Activated CD8-positive, alpha-beta memory T cell treated with anti-CD3 and anti-CD28 coated beads, Interleukin-2, amount 10 ng/mL, durations not matched to agents 7 days and 5 days (primary cell): ENCODE results near the gene GPN2. TPM values are rescaled to one million over a fixed set of nuclear protein-coding genes. Genes with fewer than 3 reads are reported as not detected.

Experiments
- ATAC-seq: fragments of 150-1000 bp; cut with Tn5 transposase; one replicate; pipeline ENCODE4 v1.10.0; 2021; ENCODE audit warnings: moderate library complexity
- CTCF ChIA-PET: fragments of 350-600 bp; sonication (Branson Sonifier 250); formaldehyde crosslinking; loops from one replicate; lab custom pipeline; 2021; ENCODE audit warnings: antibody characterized with exemption; lab: Charles Lee
- DNase-seq: peaks from one replicate; pipeline ENCODE4 v3.0.0-alpha.2; 2020
- H3K27ac Mint-ChIP-seq: one replicate; pipeline ENCODE4 v1.8.0; 2021; ENCODE audit warnings: mild to moderate bottlenecking, mixed read lengths
- H3K27me3 Mint-ChIP-seq: one replicate; pipeline ENCODE4 v1.8.0; 2021; ENCODE audit warnings: mixed read lengths
- H3K36me3 Mint-ChIP-seq: one replicate; pipeline ENCODE4 v1.8.0; 2021; ENCODE audit warnings: mild to moderate bottlenecking, mixed read lengths
- H3K4me1 Mint-ChIP-seq: one replicate; pipeline ENCODE4 v1.8.0; 2021; ENCODE audit warnings: mixed read lengths
- H3K4me3 Mint-ChIP-seq: one replicate; pipeline ENCODE4 v1.8.0; 2021; ENCODE audit warnings: mild to moderate bottlenecking, moderate library complexity, mixed read lengths
- H3K9me3 Mint-ChIP-seq: one replicate; pipeline ENCODE4 v1.8.0; 2022; ENCODE audit warnings: low read depth, mixed read lengths
- total RNA-seq, 2 experiments: library from RNA; stranded (reverse); gene quantifications; one replicate each; pipeline ENCODE4 v1.2.3, GENCODE V29; 2021

The GPN2 gene
- total RNA-seq, 2 experiments from 2014 or later, result 32.9 to 41.1 TPM

DNA sequence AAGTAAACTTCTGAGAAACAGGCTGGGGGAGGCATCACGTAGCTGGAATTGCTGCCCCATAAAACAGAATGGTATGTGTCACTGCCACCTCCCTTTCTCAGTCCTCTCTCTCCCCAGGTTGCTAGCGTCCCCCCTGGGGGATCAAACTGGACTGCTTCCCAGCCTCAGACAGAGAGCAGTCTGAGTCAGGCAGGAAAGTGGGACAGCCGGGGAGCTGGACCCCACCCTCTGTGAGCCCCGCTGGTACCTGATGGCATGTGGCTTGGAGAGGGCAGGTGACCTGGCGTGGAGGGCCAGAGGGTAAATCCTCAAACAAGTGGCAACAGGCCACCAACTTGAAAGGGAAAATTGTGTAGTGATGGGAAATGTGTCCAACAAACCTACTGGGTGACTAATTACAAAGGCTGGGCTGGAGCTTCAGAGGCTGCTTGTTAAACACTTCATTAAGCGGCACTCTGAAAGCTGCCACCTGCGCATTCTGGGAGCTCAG lies 28.1 kb downstream of the GPN2 start:
- no peak overlapping the region for H3K4me3 Mint-ChIP-seq
- ATAC-seq, result no peak
- no peaks in the 10 kb centered on the region for H3K27me3 Mint-ChIP-seq
- peaks cover 29% of the 10 kb centered on the region for H3K4me1 Mint-ChIP-seq
- H3K36me3 Mint-ChIP-seq, result no peaks in the 10 kb centered on the region
- no peak for DNase-seq
- no peak overlapping the region for H3K27ac Mint-ChIP-seq
- CTCF ChIA-PET, result interaction anchor here (0.6 to 1.2 kb wide), 6 partner anchors 9 to 216 kb away, joined by 3 to 5 read pairs (median 4); no protein-coding TSS in a partner anchor
- no peaks in the 10 kb centered on the region for H3K9me3 Mint-ChIP-seq

DNA sequence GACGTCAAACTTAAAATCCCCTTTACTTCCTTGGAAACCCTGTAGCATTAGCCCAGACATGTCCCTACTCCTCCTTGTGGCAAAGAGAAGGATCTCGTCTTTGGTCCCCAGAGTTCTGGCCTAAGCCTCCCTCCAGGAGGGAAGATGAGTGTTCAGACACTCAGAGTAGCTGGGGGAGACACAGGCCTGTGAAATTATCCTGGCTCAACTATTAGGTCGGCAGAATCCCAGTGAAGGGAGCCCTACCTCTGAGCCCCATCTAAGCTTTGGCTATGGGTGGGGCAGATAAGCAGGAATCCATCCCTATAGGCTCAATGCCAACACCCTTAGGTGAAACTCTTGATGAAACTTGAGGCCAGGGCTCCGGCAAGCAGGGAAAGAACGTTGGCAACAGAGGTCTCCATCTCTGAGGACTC lies 28.8 kb downstream of the GPN2 start:
- Mint-ChIP-seq H3K36me3 (no peaks in the 10 kb centered on the region), H3K4me1 (peaks cover 29% of the 10 kb centered on the region), H3K27ac (no peak overlapping the region), H3K4me3 (no peak overlapping the region), H3K27me3 (no peaks in the 10 kb centered on the region), H3K9me3 (no peaks in the 10 kb centered on the region)
- no peak for DNase-seq
- no peak for ATAC-seq
- CTCF ChIA-PET, result interaction anchor here (1.0 to 1.2 kb wide), 2 partner anchors 9 to 17 kb away, joined by 3 to 5 read pairs; no protein-coding TSS in a partner anchor

DNA sequence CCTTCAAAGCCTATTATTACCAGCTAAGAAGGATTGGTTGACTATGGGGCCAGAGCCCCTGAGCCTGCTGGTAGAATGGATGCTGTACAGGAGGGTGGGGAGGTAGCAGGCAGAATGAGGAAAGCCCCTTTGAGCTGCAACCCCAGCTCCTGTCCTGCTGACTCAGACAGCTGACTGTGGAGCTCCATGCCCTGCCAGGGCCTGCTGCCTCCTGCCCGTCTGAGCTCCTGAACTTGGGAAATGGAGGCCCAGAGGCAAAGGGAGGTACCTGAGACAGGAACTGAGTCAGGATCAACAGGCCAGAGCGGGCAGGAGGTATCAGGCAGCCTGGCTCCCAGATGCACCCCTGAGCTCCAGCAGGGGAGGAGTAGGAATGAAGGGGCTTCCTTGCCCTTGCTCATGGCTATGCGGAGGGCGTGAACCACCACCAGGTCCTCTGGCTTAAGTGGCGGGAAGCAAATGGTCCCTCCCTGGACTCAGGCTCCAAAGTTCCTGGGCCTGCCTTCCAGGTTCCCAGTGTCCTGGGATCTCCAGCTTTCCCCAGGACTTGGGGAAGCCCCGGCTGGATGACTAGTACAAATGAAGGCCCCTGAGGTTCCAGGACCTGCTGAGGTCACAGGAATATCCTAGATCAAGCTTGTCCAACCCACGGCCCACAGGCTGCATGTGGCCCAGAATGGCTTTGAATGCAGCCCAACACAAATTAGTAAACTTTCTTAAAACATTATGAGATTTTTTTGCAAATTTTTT lies 31.0 kb downstream of the GPN2 start:
- no peaks in the 10 kb centered on the region for H3K27me3 Mint-ChIP-seq
- peaks cover 2% of the 10 kb centered on the region for H3K36me3 Mint-ChIP-seq
- ATAC-seq, result no peak

DNA sequence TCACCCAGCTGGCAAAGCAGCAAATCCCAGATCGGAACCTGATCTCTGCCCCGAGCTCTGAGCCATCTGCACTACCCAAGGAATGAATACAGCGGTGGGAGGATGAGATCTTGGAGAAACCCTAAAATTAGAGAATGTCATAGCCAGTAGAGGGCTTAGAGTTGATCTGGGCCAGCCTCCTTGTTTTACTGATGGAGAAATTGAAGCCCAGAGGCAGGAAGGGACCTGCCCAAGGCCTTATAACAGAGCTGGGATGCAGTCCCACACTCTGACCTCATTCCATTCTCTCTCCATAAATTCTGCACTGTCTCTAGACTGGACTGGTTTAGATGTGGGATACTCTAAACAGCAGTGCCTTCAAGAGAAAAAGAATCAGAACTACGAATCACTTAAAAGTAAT lies 31.9 kb downstream of the GPN2 start:
- no peak for DNase-seq
- no peak for ATAC-seq
- Mint-ChIP-seq H3K27ac (no peak overlapping the region), H3K9me3 (no peaks in the 10 kb centered on the region), H3K4me3 (no peak overlapping the region), H3K4me1 (peaks cover 15% of the 10 kb centered on the region), H3K27me3 (no peaks in the 10 kb centered on the region), H3K36me3 (peaks cover 7% of the 10 kb centered on the region)
- CTCF ChIA-PET, result interaction anchor here (0.6 to 2.8 kb wide), 10 partner anchors 9 to 476 kb away, joined by 3 to 10 read pairs (median 5); no protein-coding TSS in a partner anchor

More for the DNA sequence above, 31.0 kb downstream of the GPN2 start:
- no peak for DNase-seq
- CTCF ChIA-PET, result interaction anchor here (1.2 to 2.8 kb wide), 9 partner anchors 8 to 257 kb away, joined by 3 to 10 read pairs (median 7); no protein-coding TSS in a partner anchor
- H3K4me3 Mint-ChIP-seq, result no peak overlapping the region
- H3K9me3 Mint-ChIP-seq, result no peaks in the 10 kb centered on the region
- H3K27ac Mint-ChIP-seq, result no peak overlapping the region
- peaks cover 22% of the 10 kb centered on the region for H3K4me1 Mint-ChIP-seq

DNA sequence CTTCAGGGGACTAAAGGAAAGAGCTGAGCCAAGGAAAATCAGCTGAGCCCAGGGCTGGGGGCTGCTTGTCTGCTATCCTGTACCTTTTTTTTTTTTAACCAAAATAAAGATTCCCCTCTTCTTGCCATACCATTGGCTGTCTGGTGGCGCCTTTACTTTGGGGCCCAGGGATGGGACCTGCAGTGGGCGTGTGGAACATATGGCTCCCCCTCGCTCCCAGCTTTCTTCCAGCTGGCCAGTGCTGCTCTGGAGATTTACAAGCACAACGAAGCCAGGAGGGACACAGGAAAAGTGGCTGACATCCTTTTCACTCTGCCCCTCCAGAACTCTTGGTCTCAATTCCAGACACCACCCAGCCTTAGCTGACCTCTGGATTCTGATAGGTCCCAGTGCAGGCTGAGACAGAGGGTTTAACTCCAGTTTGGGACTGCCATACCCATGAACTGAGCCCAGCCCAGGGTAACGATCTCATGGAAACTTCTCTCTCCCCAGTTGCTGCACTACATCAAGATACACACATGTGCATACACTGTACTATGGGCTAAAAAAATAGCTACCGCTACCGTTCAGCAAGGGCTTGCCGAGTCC lies 32.5 kb downstream of the GPN2 start:
- Mint-ChIP-seq H3K27ac (no peak overlapping the region), H3K4me3 (no peak overlapping the region), H3K27me3 (no peaks in the 10 kb centered on the region), H3K36me3 (peaks cover 13% of the 10 kb centered on the region), H3K9me3 (no peaks in the 10 kb centered on the region), H3K4me1 (peaks cover 9% of the 10 kb centered on the region)
- DNase-seq, result no peak
- CTCF ChIA-PET, result interaction anchor here (1.2 to 2.8 kb wide), 6 partner anchors 11 to 357 kb away, joined by 3 to 10 read pairs (median 6); no protein-coding TSS in a partner anchor
- no peak for ATAC-seq

DNA sequence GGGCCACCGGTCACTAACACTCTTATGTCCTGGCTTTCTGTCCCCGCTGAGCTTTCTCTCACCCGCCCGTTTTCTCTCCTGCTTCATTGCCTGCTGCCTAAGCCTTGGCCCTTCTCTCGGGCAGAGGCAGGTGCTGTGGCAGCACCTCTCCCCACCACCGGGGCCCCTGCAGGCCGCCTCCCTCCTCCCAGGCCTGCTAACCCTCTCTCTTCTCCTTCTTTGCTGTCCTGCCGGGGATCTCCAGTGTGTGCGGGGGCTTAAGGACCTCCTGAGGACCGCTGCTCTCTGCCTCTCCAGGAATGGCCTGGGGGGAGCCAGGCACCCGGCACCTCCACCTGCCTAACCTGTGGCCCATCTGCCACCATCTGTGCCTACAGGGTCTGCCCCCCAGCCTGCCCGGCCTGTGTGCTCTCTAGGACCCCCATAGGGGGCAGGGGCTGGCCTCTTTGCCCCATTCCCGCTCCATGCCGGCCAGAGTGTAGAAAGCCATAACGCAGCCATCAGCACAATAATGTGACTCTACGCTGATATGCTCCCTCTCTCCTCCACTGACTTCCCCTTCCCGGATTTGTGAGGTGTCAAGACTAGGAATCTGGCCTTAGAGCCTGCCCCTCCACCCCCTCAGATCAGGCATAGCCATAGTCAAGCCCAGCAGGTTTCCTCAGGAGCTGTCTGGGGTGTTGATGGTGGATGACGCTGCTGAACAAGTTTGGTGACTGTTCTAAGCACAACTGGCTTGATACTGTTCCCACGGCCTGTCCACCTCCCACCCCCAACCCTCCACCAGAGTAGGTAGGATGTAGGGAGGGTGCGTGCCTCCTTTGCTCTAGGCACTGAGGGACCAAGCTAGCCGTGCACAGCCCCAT lies 33.2 kb downstream of the GPN2 start:
- Mint-ChIP-seq H3K4me1 (peaks cover 3% of the 10 kb centered on the region), H3K4me3 (no peak overlapping the region), H3K27ac (peak overlapping the region; percentile 50), H3K36me3 (peaks cover 21% of the 10 kb centered on the region), H3K9me3 (no peaks in the 10 kb centered on the region), H3K27me3 (no peaks in the 10 kb centered on the region)
- CTCF ChIA-PET, result interaction anchor here (0.6 to 2.8 kb wide), 5 partner anchors 12 to 357 kb away, joined by 3 to 10 read pairs (median 3); no protein-coding TSS in a partner anchor
- DNase-seq (no peak), ATAC-seq (no peak)

DNA sequence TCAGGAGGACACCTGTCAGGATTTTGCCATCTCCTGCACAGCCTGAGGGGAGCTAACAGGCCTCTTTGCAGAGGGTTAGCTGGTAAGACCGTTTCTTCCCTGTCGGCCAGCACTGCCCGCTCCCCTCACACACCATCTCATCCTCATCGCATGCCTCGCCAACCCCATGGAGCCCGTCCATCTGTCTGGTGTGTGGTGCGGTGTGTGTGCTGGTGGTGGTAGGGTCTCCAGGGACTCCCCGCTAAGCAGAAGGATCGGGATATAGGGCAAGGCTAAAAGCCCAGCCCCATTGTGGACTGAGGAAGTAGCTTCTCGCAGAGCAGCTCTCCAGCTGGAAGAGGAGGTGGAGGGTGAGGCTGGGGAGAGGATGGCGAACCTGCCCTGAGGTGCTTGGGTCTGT lies 33.9 kb downstream of the GPN2 start:
- ATAC-seq (no peak), DNase-seq (no peak)
- no peak overlapping the region for H3K27ac Mint-ChIP-seq
- peaks cover 24% of the 10 kb centered on the region for H3K36me3 Mint-ChIP-seq
- no peaks in the 10 kb centered on the region for H3K9me3 Mint-ChIP-seq
- no peaks in the 10 kb centered on the region for H3K27me3 Mint-ChIP-seq
- no peak overlapping the region for H3K4me3 Mint-ChIP-seq
- peaks cover under 1% of the 10 kb centered on the region for H3K4me1 Mint-ChIP-seq
- CTCF ChIA-PET, result interaction anchor here (0.6 to 1.9 kb wide), 3 partner anchors 8 to 75 kb away, joined by 3 to 5 read pairs (median 3); no protein-coding TSS in a partner anchor

DNA sequence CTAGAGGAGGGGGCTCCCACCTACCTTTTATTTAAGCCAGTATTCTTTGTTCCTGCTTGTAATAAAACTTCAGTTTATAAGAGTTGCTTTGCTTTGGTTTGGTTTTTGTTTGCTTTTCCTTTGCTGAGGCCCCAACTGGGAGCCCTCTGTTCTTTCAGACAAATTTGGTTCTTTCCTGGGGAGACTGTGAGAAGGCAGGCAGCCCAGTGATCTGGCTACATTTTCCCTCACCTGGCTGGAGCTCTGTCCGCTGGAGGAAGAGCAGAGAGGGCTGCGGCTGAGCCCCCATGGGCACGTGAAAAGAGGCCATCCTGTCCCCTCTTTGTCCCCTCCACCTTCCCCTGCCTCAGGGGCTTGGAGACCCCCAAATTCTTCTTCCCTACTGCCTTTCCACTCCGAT lies 34.4 kb downstream of the GPN2 start:
- Mint-ChIP-seq H3K4me1 (no peaks in the 10 kb centered on the region), H3K27me3 (no peaks in the 10 kb centered on the region), H3K36me3 (peaks cover 24% of the 10 kb centered on the region), H3K27ac (peak overlapping the region; percentile 22), H3K9me3 (no peaks in the 10 kb centered on the region), H3K4me3 (no peak overlapping the region)
- ATAC-seq (no peak), DNase-seq (no peak)
- CTCF ChIA-PET, result interaction anchor here (1.1 to 2.1 kb wide), 3 partner anchors 9 to 26 kb away, joined by 3 to 6 read pairs (median 5); no protein-coding TSS in a partner anchor

DNA sequence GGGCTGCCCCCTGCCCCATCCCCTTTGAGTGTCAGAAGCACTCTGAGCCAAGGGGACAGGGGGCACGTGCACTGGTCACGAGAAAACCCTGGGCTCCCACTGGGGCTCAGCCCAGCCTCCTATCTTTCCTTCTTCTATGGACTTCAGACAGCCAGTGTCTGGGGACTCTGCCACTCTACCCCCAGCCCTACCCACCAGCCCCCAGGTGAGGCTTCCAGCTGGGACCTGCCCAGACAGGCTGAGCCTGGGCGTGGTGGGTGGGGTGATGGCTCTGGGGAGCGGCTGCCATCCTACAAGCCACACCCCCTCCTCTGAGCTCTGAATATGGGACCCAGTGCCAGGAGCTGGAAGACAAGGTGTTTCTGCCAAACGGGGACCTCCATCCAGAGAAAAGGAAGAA lies 35.2 kb downstream of the GPN2 start:
- H3K27me3 Mint-ChIP-seq, result no peaks in the 10 kb centered on the region
- ATAC-seq (no peak), DNase-seq (no peak)
- CTCF ChIA-PET, result interaction anchor here (0.9 to 2.1 kb wide), 4 partner anchors 10 to 33 kb away, joined by 3 to 6 read pairs (median 4); no protein-coding TSS in a partner anchor
- no peaks in the 10 kb centered on the region for H3K4me1 Mint-ChIP-seq
- no peak overlapping the region for H3K4me3 Mint-ChIP-seq
- H3K27ac Mint-ChIP-seq, result no peak overlapping the region
- H3K9me3 Mint-ChIP-seq, result no peaks in the 10 kb centered on the region
- peaks cover 26% of the 10 kb centered on the region for H3K36me3 Mint-ChIP-seq

DNA sequence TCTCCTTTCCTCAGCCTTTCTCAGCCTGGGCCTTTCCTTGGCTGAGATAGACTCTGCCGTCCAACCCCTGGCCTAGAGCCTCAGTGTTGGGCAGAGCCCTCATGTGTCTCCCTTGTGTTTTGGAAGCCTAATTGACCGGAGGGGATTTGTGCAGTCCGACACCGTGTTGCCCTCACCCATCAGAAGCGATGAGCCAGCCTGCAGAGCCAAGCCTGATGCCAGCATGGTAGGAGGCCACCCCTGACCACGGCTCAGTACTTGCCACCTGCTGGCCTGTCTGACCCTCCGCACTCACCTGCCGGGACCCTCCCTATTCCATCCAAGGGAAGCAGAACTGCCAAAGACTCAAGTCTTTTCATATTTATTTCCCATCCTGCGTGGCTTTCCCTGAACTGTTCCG lies 36.5 kb downstream of the GPN2 start:
- Mint-ChIP-seq H3K4me3 (no peak overlapping the region), H3K27me3 (no peaks in the 10 kb centered on the region), H3K27ac (no peak overlapping the region), H3K36me3 (peaks cover 30% of the 10 kb centered on the region), H3K9me3 (no peaks in the 10 kb centered on the region), H3K4me1 (no peaks in the 10 kb centered on the region)
- CTCF ChIA-PET, result interaction anchor here (1.1 to 2.1 kb wide), 3 partner anchors 23 to 28 kb away, joined by 3 to 6 read pairs (median 3); no protein-coding TSS in a partner anchor
- ATAC-seq (no peak), DNase-seq (no peak)

DNA sequence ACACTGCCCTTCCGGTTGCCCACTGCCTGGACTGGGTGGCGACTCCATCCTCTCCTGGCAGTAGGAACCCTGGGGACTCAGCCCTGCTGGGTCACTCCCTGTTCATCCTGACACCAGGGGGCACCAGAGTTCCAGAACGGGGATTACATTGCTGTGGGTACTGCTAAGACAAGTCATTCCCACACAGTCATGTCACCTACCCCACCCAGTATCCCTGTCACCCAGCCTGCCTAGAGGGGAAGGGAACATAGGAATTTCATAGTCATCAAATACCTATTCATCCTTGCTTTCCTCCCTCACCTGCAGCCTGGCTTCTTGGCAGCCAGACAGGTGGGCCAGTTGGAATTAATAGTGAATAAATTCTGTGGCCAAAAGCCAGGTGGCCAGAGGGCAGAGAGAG lies 36.9 kb downstream of the GPN2 start:
- ATAC-seq, result peak; percentile 81
- H3K9me3 Mint-ChIP-seq, result no peaks in the 10 kb centered on the region
- H3K36me3 Mint-ChIP-seq, result peaks cover 32% of the 10 kb centered on the region
- CTCF ChIA-PET, result interaction anchor here (1.1 to 1.3 kb wide), 2 partner anchors 23 to 24 kb away, joined by 3 read pairs; no protein-coding TSS in a partner anchor
- no peaks in the 10 kb centered on the region for H3K4me1 Mint-ChIP-seq
- H3K27me3 Mint-ChIP-seq, result no peaks in the 10 kb centered on the region
- peak overlapping the region; percentile 41 for H3K27ac Mint-ChIP-seq
- peak; percentile 81 for DNase-seq
- no peak overlapping the region for H3K4me3 Mint-ChIP-seq

DNA sequence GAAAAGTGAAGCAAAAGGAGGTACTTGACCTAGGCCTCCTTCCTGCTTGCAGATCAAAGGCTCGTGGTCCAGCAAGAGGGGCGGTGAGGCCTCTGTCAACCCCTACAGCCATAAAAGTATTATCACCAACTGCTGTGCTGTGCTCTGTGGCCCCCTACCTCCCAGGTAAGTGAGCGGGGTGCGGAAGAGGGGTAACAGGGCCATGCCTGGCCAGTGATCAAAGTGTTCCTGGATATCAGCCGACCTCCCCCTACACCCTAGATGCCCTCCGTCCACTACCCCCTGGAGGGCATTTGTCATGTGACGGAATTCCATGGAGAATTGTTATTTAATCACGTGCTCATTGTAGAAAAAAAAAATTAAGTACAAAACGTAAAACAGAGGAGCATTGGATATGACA lies 37.4 kb downstream of the GPN2 start:
- DNase-seq (no peak), ATAC-seq (no peak)
- Mint-ChIP-seq H3K36me3 (peaks cover 34% of the 10 kb centered on the region), H3K27me3 (no peaks in the 10 kb centered on the region), H3K4me1 (no peaks in the 10 kb centered on the region), H3K9me3 (no peaks in the 10 kb centered on the region), H3K27ac (peak overlapping the region; percentile 41), H3K4me3 (no peak overlapping the region)
- CTCF ChIA-PET, result interaction anchor here (1.1 kb wide), 2 partner anchors 12 to 24 kb away, joined by 3 read pairs; no protein-coding TSS in a partner anchor
